ENCODE measurements around the gene RAB36.

RAB36 gene

GRCh38 chr22:23184100-23184763 is 39.0 kb downstream of the RAB36 start:
- no peak for DNase-seq

GRCh38 chr22:23184764-23185113 is 39.5 kb downstream of the RAB36 start:
- no peak for DNase-seq

- no peak for DNase-seq
These were observed 41.9 kb downstream of the RAB36 start for GRCh38 chr22:23187211-23187610.

- no peak for DNase-seq
These were observed 42.8 kb downstream of the RAB36 start for GRCh38 chr22:23187871-23188700.

- no peak for DNase-seq
These were observed 45.2 kb downstream of the RAB36 start for GRCh38 chr22:23190526-23190925.

GRCh38 chr22:23192133-23192532 is 46.9 kb downstream of the RAB36 start:
- no peak for DNase-seq

GRCh38 chr22:23192558-23192957 is 47.3 kb downstream of the RAB36 start:
- DNase-seq: no peak

GRCh38 chr22:23193196-23193827 is 48.0 kb downstream of the RAB36 start:
- no peak for DNase-seq

- no peak for DNase-seq
These were observed 48.6 kb downstream of the RAB36 start for GRCh38 chr22:23193882-23194281.

- no peak for DNase-seq
These were observed 50.9 kb downstream of the RAB36 start for GRCh38 chr22:23196165-23196564.

- no peak for DNase-seq
These were observed 52.6 kb downstream of the RAB36 start for GRCh38 chr22:23197836-23198235.

GRCh38 chr22:23199159-23199558 is 53.9 kb downstream of the RAB36 start:
- no peak for DNase-seq

- DNase-seq: no peak
These were observed 55.6 kb downstream of the RAB36 start for GRCh38 chr22:23200898-23201297.

GRCh38 chr22:23202812-23203451 is 57.7 kb downstream of the RAB36 start:
- DNase-seq: no peak

GRCh38 chr22:23203452-23204124 is 58.3 kb downstream of the RAB36 start:
- DNase-seq: no peak

GRCh38 chr22:23204125-23204488 is 58.8 kb downstream of the RAB36 start:
- DNase-seq: no peak

- no peak for DNase-seq
These were observed 59.4 kb downstream of the RAB36 start for GRCh38 chr22:23204541-23205157.

GRCh38 chr22:23205339-23206049 is 60.2 kb downstream of the RAB36 start:
- no peak for DNase-seq

- DNase-seq: no peak
These were observed 61.6 kb downstream of the RAB36 start for GRCh38 chr22:23206915-23207314.

- no peak for DNase-seq
These were observed 62.6 kb downstream of the RAB36 start for GRCh38 chr22:23207729-23208393.

- no peak for DNase-seq
These were observed 65.3 kb downstream of the RAB36 start for GRCh38 chr22:23210428-23211170.

All from activated naive CD4-positive, alpha-beta T cell treated with Interleukin-2 at 50 U/mL for 16 hours (primary cell).